Measurements from ENCODE around the gene CNTNAP2.

CNTNAP2 gene

DNA sequence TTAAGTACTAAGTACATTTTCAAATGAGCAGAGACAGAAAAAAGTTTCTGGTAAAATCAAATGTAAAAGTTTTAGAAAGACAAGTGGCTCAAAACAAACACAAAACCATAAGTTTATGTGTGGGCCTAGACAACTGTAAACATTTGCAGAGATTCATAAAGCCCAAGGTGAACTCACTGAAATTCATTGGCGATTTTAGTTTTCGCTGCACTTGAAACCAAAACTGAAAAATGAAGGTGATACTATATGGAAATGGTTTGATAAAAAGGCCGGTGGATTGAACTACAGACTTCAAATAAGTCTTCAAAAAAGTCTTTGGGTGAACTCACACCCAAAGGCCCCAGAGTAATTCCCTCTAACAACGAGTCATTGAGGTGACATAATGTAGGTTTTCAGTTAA, 1289.0 kb downstream of the CNTNAP2 start:
- TF ChIP-seq JUND (IDR thresholded peaks at IDR 0.05; ENCODE audit: low read depth): no peak
- in situ Hi-C loops (cut with HindIII; ENCODE audit: low pct_unique_long_range_greater_than_20kb, low sequenced_read_pairs): no loop called here
- no peak for DNase-seq (ENCODE audit: low read depth in 1 of 2, low spot score in 1 of 2)

DNA sequence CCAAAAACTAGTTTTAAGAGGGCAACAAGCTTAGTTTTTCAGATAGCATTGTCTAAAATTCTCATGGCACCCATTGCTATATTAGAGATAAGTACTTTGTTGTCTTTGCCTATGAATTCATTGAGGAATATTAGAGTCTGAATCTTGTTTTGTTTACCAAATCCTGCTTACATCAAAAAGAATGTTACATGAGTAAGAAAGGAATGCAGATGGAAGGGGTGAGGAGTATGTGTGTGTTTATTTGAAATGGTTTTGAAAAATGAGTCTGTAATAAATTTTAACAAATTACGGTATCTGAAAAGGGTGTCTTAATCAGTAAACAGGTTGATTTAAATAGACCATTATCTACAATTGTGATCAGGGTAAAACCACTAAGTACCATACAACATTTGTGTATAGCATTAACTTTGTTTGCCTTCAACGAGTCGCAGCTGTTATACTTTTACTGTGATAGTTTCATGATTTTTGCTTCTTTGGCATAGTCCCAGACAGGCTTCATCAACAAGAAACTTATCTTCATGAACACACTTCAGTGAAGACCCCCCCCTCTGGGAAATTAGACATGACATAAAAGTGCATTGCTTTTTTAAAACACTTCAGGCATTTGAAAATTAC, 1290.0 kb downstream of the CNTNAP2 start:
- peak in 1 of 2 experiments; percentile 2 for DNase-seq (ENCODE audit: low read depth in 1 of 2, low spot score in 1 of 2)
- TF ChIP-seq JUND (IDR thresholded peaks at IDR 0.05; ENCODE audit: low read depth): no peak
- in situ Hi-C loops (cut with HindIII; ENCODE audit: low pct_unique_long_range_greater_than_20kb, low sequenced_read_pairs): no loop called here

DNA sequence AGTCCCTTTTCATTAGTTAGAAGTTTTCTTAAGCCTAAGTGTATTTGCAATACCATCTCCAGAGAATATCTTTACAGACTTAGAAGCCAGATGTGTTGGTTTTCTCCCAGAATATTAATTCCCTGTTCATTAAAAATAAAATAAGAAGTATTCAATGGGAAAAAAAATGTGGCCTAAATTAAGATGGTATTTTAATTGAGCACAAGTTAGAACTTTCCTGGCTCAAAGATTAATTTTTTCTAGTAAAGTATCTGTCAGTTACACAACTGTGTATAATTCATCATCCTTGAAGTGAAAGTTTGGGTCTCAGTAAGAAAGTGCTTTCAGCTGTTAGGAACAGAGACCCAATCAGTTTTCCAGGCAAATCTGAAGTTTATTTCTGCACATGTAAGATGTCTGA, 1294.5 kb downstream of the CNTNAP2 start:
- no peak for TF ChIP-seq JUND (IDR thresholded peaks at IDR 0.05; ENCODE audit: low read depth)
- in situ Hi-C loops (cut with HindIII; ENCODE audit: low pct_unique_long_range_greater_than_20kb, low sequenced_read_pairs): no loop called here
- DNase-seq (ENCODE audit: low read depth in 1 of 2, low spot score in 1 of 2): no peak

DNA sequence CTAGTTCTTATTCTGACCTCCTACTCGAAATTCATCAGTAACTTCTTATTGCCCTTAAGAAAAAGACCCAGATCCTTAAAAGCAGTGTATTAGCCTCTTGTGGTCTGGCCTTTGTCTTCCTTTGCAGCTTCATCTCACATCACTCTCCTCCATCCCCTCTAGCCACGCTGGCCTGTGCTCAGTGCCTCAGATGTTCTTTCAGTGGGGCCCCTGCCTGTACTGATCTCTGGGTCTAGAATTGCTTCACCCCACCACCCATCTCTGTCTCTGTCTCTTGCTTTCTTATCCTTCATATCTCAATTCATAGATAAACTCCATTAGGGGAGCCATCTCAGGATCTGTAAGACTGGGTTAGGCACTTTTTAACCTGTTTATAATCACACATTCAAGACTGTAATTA, 1295.5 kb downstream of the CNTNAP2 start:
- no peak for DNase-seq (ENCODE audit: low read depth in 1 of 2, low spot score in 1 of 2)
- in situ Hi-C loops (cut with HindIII; ENCODE audit: low pct_unique_long_range_greater_than_20kb, low sequenced_read_pairs): no loop called here
- no peak for TF ChIP-seq JUND (IDR thresholded peaks at IDR 0.05; ENCODE audit: low read depth)

DNA sequence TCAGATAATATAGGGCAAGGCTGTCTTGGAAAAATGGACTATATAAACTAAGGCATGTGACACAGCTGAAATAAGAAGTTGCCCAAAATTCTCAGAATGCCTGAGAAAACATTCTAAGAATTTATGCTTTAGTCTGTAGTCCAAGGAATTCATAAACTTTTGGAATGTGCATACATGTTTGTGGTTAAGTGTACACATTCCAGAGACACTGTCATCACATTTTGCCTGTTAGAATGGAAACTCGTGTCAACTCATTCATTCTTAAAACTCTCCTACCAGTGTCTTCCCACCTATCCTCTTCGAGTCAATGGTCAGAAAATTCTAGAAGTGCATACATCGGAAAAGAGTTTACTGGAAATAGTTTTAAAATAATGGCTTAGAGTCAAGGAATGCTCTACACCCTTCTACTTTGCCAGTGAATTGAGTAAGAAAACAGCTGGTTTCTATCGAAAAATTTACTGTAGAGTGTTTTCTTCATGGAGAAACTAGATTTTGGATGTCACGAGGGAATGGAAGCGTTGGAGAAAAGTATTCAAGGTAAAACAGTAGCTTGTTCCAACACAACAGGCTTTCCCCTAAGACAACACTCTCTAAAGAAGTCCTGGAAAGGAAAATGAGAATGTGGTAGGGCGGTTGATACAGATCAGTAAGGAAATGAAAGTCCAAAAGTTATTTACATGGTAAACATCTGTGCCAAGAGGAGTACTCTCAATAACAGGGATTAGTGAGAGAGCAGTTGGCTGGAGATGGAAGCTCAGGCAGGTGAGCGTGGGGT, 1296.4 kb downstream of the CNTNAP2 start:
- DNase-seq (ENCODE audit: low read depth in 1 of 2, low spot score in 1 of 2): peak; percentile 7 to 88
- TF ChIP-seq JUND (IDR thresholded peaks at IDR 0.05; ENCODE audit: low read depth): no peak; the same call in 1 of the 2 replicates
- in situ Hi-C loops (cut with HindIII; ENCODE audit: low pct_unique_long_range_greater_than_20kb, low sequenced_read_pairs): no loop called here

DNA sequence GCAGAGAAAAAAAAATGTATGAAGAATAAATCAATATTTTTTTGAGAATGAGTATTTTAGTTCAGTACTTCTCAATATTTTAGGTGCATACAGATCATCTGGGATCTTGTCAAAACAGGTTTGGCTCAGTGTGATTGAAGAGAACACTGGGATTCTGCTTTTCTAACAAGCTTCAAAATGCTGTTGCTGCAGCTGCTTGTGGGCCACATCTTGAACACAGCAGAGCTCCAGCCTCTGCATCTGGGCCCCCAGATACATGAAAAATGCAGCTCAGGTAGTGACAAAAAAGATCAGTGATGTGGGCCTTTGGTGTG, 1296.9 kb downstream of the CNTNAP2 start:
- TF ChIP-seq JUND (IDR thresholded peaks at IDR 0.05; ENCODE audit: low read depth): no peak
- in situ Hi-C loops (cut with HindIII; ENCODE audit: low pct_unique_long_range_greater_than_20kb, low sequenced_read_pairs): no loop called here
- DNase-seq (ENCODE audit: low read depth in 1 of 2, low spot score in 1 of 2): no peak

DNA sequence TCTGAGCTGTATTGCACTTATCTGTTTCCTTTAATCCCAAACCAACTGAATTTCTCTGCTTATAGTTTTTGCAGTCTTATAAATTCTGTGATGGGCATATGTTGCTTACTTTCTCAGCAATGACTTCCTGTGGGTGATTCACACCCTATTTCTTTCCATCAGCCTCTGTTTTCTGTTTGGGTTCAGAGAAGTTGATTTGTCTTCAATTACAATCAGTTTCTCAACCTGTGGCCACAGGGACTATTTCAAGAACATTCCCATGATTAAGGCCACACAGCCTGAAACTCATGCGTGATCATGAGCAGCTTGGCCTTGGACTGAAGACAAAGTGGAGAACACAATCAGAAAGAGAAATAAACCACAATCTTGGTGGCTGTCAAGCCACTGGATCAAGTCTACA, 1299.4 kb downstream of the CNTNAP2 start:
- DNase-seq (ENCODE audit: low read depth in 1 of 2, low spot score in 1 of 2): no peak
- in situ Hi-C loops (cut with HindIII; ENCODE audit: low pct_unique_long_range_greater_than_20kb, low sequenced_read_pairs): no loop called here
- no peak for TF ChIP-seq JUND (IDR thresholded peaks at IDR 0.05; ENCODE audit: low read depth)

DNA sequence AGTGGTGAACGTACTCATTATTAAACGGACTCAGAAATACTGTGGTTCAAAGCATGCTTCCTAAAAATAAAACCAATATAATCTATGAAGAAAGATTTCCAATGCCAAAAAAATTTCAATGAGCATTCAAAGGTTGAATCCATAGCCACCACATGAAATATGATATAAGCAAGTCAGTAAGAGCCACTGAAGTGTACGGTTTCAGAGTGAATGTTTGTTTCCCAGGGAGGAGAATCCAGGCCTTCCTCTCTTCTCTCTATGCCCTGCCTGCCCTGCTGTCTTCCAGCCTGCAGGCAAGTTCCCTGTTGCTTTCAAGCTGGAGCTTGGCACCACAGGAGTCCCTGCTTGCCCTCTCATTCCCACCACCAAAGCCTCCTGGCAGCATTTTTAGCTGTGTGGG, 1302.4 kb downstream of the CNTNAP2 start:
- TF ChIP-seq JUND (IDR thresholded peaks at IDR 0.05; ENCODE audit: low read depth): no peak
- in situ Hi-C loops (cut with HindIII; ENCODE audit: low pct_unique_long_range_greater_than_20kb, low sequenced_read_pairs): no loop called here
- peak in 1 of 2 experiments; percentile 38 for DNase-seq (ENCODE audit: low read depth in 1 of 2, low spot score in 1 of 2)

DNA sequence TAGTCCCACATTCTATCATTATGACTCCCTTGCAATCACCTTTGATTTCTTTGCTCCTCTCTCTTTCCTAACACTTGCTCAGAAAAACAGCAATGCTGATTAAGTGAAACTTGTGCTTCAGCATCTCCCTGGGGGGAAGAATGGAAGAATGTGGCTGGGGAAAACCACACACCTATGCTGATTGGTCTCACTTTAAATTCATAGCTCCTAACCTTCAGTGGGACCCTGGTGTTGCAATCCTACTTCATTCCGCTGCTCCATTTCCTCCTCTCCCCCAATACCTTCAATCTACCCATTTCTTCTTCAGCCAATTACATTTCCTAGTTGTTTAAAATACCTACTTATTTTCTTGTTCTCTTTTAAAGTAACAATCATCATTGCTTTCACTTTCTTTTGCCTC, 1307.3 kb downstream of the CNTNAP2 start:
- TF ChIP-seq JUND (IDR thresholded peaks at IDR 0.05; ENCODE audit: low read depth): no peak
- DNase-seq (ENCODE audit: low read depth in 1 of 2, low spot score in 1 of 2): no peak
- in situ Hi-C loops (cut with HindIII; ENCODE audit: low pct_unique_long_range_greater_than_20kb, low sequenced_read_pairs): no loop called here

DNA sequence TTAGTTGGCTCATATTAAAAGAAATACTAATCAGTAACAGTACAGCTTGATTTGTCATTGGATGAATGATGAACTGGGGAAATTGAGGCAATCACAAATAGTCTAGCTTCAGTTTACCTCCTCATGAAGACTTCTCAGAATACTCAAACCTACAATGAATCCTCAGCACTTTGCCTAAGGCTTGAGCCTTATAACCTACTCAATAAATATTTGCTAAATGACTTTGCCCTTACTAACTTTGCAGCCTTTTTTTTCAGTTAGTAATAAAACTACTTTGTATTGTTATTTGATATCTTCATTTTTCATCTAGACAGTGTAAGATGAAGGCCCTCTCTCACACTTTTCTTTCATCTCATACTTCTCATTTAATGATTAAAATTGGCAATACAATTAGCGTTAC, 1311.5 kb downstream of the CNTNAP2 start:
- no peak for TF ChIP-seq JUND (IDR thresholded peaks at IDR 0.05; ENCODE audit: low read depth)
- in situ Hi-C loops (cut with HindIII; ENCODE audit: low pct_unique_long_range_greater_than_20kb, low sequenced_read_pairs): no loop called here
- peak in 1 of 2 experiments; percentile 7 for DNase-seq (ENCODE audit: low read depth in 1 of 2, low spot score in 1 of 2)

DNA sequence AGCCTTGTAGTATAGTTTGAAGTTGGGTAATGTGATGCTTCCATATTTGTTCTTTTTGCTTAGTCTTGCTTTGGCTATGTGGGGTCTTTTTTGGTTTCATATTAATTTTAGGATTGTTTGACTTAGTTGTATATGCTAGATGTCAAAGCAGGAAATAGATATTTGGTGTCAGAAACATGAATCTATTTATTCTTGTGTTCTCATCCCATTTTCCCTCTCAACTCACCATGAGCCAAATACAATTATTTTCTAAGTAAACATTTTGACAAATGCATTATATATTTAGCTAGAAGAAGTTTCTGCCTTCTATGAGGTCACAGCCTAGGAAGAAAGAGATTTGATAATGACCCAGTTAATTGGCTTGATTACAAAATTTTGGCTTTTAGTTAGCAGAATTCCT, 1313.4 kb downstream of the CNTNAP2 start:
- DNase-seq (ENCODE audit: low read depth in 1 of 2, low spot score in 1 of 2): no peak
- TF ChIP-seq JUND (IDR thresholded peaks at IDR 0.05; ENCODE audit: low read depth): no peak
- in situ Hi-C loops (cut with HindIII; ENCODE audit: low pct_unique_long_range_greater_than_20kb, low sequenced_read_pairs): no loop called here

DNA sequence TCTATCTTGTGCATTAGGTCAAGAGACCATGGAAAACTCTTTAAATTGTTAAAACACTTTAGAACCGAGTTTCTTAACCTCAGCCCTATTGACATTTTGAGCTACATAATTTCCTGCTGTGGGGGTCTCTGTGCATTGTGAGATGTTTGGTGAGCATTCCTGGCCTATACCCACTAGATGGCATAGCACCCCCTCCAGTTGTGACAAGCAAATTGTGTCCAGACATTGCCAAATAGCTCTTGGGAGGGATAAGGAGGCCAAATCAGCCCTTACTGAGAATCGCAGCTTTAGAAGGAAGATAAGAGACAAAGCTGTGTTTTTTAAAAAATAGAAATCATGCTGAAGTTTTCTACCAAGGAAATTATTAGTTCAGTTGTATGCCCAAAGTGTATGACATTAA, 1315.5 kb downstream of the CNTNAP2 start:
- peak in 1 of 2 experiments; percentile 24 for DNase-seq (ENCODE audit: low read depth in 1 of 2, low spot score in 1 of 2)
- TF ChIP-seq JUND (IDR thresholded peaks at IDR 0.05; ENCODE audit: low read depth): no peak
- in situ Hi-C loops (cut with HindIII; ENCODE audit: low pct_unique_long_range_greater_than_20kb, low sequenced_read_pairs): no loop called here

DNA sequence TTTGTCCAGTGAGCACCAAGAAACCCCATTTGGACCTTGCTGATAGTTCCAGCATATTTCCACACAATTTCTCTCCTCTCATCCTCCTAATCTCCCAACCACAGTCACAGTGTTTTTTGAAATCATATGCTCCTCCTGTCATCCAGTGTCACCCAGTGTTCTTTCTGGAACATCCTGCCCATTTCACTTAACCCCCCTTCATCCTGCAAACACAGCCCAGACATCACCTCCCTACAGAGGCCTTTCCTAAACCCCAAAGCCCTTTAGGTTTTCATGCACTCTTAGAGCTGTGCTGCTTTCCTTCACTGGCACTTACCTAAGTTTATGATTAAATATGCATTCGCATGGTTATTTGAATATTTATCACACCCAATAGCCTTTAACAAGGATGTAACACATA, 1316.0 kb downstream of the CNTNAP2 start:
- in situ Hi-C loops (cut with HindIII; ENCODE audit: low pct_unique_long_range_greater_than_20kb, low sequenced_read_pairs): no loop called here
- no peak for DNase-seq (ENCODE audit: low read depth in 1 of 2, low spot score in 1 of 2)
- no peak for TF ChIP-seq JUND (IDR thresholded peaks at IDR 0.05; ENCODE audit: low read depth)

DNA sequence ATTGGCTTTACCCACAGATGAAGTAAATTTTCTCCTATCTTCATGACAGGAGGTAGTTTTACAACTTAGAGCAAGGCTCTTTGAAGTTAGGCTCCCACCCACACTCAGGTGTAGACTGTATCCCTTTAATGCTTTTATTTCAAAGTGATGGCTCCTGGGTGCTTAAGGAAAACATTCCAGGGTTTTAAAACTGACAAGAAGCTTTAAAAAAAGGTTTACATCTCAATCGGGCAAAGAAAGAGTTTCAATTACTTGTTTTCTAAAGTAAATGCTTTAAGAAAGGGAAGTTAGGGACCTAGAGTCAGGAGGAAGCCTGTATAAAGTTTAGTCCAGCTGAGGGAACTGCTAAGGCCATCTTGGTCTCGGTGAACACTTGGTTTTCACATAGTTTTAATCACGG, 1320.1 kb downstream of the CNTNAP2 start:
- TF ChIP-seq JUND (IDR thresholded peaks at IDR 0.05; ENCODE audit: low read depth): no peak
- in situ Hi-C loops (cut with HindIII; ENCODE audit: low pct_unique_long_range_greater_than_20kb, low sequenced_read_pairs): no loop called here
- no peak for DNase-seq (ENCODE audit: low read depth in 1 of 2, low spot score in 1 of 2)

Measured in T47D (cell line).